ENCODE data around the gene SLFN13.
"Not testable (repeated sequence)": the region's sequence is repeated elsewhere in the genome, so short reads cannot be mapped to it uniquely, and the experiment has no call there.

Gene SLFN13

DNA sequence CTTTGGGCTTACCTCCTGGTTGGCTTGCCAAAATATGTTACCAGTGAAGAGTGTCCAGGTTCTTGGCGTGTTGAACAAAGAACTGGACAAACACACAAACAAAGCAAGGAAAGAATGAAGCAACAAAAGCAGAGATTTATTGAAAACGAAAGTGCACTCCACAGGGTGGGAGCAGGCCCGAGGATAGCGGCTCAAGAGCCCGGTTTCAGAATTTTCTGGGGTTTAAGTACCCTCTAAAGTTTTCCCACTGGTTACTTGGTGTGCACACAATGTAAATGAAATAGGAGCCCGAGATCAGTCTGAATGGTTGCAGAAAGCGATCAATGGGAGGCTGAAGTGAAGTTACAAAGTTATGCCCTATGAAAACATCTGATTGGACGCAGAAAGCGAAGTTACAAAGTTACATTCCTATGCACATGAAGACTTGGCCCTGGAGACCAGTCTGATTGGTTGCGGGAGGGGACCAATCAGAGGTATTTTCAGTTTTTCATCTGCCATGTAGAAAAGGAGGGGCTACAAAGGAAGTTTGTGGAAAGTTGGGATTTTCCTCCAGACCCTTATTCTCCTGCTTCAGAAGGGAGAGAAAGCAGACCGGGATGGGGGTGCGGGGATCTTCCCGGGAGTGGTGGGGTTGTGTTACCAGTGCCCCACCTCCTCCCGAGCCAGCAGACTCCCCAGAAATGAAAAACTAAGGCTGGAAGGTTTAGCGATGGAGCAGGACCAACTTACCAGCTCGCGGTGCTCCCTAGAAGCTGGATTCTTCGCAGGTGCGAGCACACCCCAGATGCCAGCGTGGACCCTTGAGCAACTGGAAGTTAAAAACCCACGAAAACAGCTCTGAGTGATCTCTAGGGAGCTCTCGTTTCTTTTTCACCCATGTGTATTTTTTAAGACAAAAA lies 16.1 kb downstream of the SLFN13 start, which contains the start of gene SLFN12:
TSS of gene SLFN12 (minus strand) at position 325 of the 899 bp plus-strand sequence. CDS start 9,472 bp downstream, outside the sequence.
- Histone ChIP-seq H3K9ac (ENCODE audit: low read length) (peak within 1 kb of the TSS; percentile 96), H3K27me3 (ENCODE audit: control insufficient read depth, insufficient read depth, low read length) (peaks cover 10% of the 10 kb centered on the region; the same call in 1 of the 2 replicates), H3K4me1 (ENCODE audit: control insufficient read depth, insufficient read depth, low read length) (peaks cover 49% of the 10 kb centered on the region), H3K36me3 (ENCODE audit: control insufficient read depth, insufficient read depth, low read length) (peaks cover 3% of the 10 kb centered on the region; the same call in 1 of the 2 replicates), H3K27ac (ENCODE audit: low read depth, low read length) (peak within 1 kb of the TSS; percentile 96), H3K4me3 (ENCODE audit: low read depth, low read length) (peak within 1 kb of the TSS; percentile 71), H3K9me3 (ENCODE audit: control insufficient read depth, insufficient read depth, low read depth, low read length) (no peaks in the 10 kb centered on the region)

DNA sequence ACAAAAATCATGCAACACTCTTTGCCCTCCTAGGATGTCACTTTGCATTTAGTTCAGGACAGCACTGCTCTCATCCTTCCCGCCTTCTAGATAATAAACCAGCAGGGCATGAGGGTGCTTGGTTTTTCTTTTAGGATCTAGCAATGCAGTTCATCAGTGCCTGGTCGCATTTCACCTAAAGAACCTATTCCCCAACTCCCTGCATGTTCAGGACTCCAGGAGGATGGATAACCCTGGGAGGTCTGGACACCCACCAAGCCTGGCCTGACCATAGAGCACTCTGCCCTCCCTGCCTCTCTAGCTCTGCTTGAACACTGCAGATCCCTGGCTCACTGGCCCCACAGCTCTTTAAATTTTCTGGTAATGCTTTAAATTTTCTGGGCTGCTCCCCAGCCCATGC lies 18.9 kb downstream of the SLFN13 start:
- Histone ChIP-seq H3K36me3 (ENCODE audit: control insufficient read depth, insufficient read depth, low read length) (peaks cover 7% of the 10 kb centered on the region; the same call in 1 of the 2 replicates), H3K27me3 (ENCODE audit: control insufficient read depth, insufficient read depth, low read length) (peaks cover 3% of the 10 kb centered on the region; the same call in 1 of the 2 replicates), H3K9me3 (ENCODE audit: control insufficient read depth, insufficient read depth, low read depth, low read length) (no peaks in the 10 kb centered on the region), H3K4me3 (ENCODE audit: low read depth, low read length) (peak overlapping the region; percentile 71; the same call in 1 of the 2 replicates), H3K4me1 (ENCODE audit: control insufficient read depth, insufficient read depth, low read length) (peaks cover 37% of the 10 kb centered on the region), H3K9ac (ENCODE audit: low read length) (no peak overlapping the region), H3K27ac (ENCODE audit: low read depth, low read length) (no peak overlapping the region)

DNA sequence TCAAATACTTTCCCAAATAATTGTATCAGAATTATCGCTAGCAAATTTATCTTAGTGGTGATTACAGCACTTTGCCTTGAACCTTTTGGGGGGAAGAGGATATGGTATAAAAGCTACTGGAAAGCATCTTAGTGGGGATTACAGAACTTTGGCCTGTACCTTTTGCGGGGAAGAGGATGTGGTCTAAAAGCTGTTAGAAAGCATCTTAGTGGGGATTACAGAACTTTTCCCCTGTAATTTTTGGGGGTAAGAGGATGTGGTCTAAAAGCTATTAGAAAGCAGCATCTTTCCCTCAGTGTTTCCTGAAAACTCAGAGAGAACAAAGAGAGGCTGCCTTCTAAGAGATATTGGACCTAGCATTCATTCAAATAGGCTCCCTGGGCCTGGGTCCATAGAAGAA lies 20.3 kb downstream of the SLFN13 start:
- Histone ChIP-seq H3K36me3 (ENCODE audit: control insufficient read depth, insufficient read depth, low read length) (peaks cover 10% of the 10 kb centered on the region; the same call in 1 of the 2 replicates), H3K9me3 (ENCODE audit: control insufficient read depth, insufficient read depth, low read depth, low read length) (no peaks in the 10 kb centered on the region), H3K27ac (ENCODE audit: low read depth, low read length) (no peak overlapping the region), H3K4me1 (ENCODE audit: control insufficient read depth, insufficient read depth, low read length) (peaks cover 25% of the 10 kb centered on the region), H3K9ac (ENCODE audit: low read length) (no peak overlapping the region), H3K27me3 (ENCODE audit: control insufficient read depth, insufficient read depth, low read length) (no peaks in the 10 kb centered on the region), H3K4me3 (ENCODE audit: low read depth, low read length) (no peak overlapping the region)

DNA sequence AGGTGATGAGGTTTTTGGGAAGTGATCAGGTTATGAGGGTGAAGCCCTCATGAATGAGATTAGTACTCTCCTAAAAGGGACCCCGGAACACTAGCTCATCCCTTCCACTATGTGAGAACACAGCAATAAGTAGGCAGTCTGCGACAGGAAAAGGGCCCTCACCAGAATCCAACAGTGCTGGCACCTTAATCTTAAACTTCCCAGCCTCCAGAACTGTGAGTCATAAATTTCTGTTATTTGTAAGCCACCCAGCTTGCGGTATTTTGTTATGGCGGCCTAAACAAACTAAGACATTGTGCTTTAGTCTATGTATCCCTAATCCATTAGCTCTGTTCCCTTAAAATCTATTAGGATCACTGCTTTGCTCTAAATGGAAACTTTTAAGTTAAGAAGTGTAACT lies 24.8 kb downstream of the SLFN13 start:
- Histone ChIP-seq H3K4me3 (ENCODE audit: low read depth, low read length) (no peak overlapping the region), H3K9ac (ENCODE audit: low read length) (no peak overlapping the region), H3K27me3 (ENCODE audit: control insufficient read depth, insufficient read depth, low read length) (no peaks in the 10 kb centered on the region), H3K9me3 (ENCODE audit: control insufficient read depth, insufficient read depth, low read depth, low read length) (no peaks in the 10 kb centered on the region), H3K4me1 (ENCODE audit: control insufficient read depth, insufficient read depth, low read length) (peaks cover 3% of the 10 kb centered on the region), H3K27ac (ENCODE audit: low read depth, low read length) (no peak overlapping the region), H3K36me3 (ENCODE audit: control insufficient read depth, insufficient read depth, low read length) (peaks cover 42% of the 10 kb centered on the region)

DNA sequence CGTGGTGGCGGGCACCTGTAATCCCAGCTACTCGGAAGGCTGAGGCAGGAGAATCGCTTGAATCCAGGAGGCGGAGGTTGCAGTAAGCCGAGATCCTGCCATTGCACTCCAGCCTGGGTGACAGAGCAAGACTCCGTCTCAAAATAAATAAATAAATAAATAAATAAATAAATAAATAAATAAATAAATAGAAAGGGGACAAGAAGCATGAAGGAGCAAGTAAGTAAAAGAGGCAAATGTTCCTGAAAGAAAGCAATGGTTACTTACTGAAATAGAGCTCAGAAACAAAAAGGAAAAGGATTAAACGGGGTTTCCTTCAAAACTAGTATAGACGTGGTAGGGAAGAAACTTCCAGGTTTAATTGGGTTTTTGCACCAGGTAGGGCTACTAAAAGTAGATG lies 27.5 kb downstream of the SLFN13 start:
- not testable (repeated sequence) for H3K4me3 ChIP-seq (ENCODE audit: low read depth, low read length); H3K9ac ChIP-seq (ENCODE audit: low read length); H3K9me3 ChIP-seq (ENCODE audit: control insufficient read depth, insufficient read depth, low read depth, low read length); H3K27ac ChIP-seq (ENCODE audit: low read depth, low read length); H3K27me3 ChIP-seq (ENCODE audit: control insufficient read depth, insufficient read depth, low read length); H3K4me1 ChIP-seq (ENCODE audit: control insufficient read depth, insufficient read depth, low read length)
- peaks cover 57% of the 10 kb centered on the region for H3K36me3 ChIP-seq (ENCODE audit: control insufficient read depth, insufficient read depth, low read length)

DNA sequence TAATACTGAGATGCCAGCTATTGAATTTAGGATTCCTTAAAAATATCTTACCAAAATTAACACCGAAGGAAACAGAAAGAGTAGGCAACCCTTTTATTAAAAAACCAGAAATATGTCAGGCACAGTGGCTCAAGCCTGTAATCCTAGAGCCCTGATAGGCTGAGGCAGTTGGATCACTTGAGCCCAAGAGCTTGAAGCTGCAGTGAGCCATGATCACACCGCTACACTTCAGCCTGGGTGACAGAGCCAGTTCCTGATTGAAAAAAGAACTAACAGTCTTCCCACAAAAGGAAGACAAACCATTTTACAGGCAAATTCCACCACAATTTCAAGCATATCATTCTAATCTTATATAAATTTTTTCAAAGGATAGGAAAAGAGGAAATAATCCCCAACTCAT lies 31.9 kb downstream of the SLFN13 start:
- Histone ChIP-seq H3K9ac (ENCODE audit: low read length) (no peak overlapping the region), H3K27me3 (ENCODE audit: control insufficient read depth, insufficient read depth, low read length) (no peaks in the 10 kb centered on the region), H3K27ac (ENCODE audit: low read depth, low read length) (no peak overlapping the region), H3K4me1 (ENCODE audit: control insufficient read depth, insufficient read depth, low read length) (no peaks in the 10 kb centered on the region), H3K36me3 (ENCODE audit: control insufficient read depth, insufficient read depth, low read length) (peaks cover 51% of the 10 kb centered on the region), H3K9me3 (ENCODE audit: control insufficient read depth, insufficient read depth, low read depth, low read length) (peaks cover 5% of the 10 kb centered on the region; the same call in 1 of the 2 replicates), H3K4me3 (ENCODE audit: low read depth, low read length) (no peak overlapping the region)

DNA sequence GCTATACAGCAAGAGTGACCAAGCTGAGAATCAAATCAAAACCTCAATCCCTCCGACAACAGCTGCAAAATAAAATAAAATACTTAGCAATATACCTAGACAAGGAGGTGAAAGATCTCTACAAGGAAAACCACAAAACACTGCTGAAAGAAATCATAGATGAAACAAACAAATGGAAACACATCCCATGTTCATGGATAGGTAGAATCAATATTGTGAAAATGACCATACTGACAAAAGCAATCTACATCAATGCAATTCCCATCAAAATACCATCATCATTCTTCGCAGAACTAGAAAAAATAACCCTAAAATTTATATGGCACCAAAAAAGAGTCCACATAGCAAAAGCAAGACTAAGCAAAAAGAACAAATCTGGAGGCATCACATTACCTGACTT lies 33.9 kb downstream of the SLFN13 start:
- not testable (repeated sequence) for H3K9ac ChIP-seq (ENCODE audit: low read length); H3K27ac ChIP-seq (ENCODE audit: low read depth, low read length); H3K4me3 ChIP-seq (ENCODE audit: low read depth, low read length); H3K9me3 ChIP-seq (ENCODE audit: control insufficient read depth, insufficient read depth, low read depth, low read length); H3K4me1 ChIP-seq (ENCODE audit: control insufficient read depth, insufficient read depth, low read length); H3K27me3 ChIP-seq (ENCODE audit: control insufficient read depth, insufficient read depth, low read length)
- H3K36me3 ChIP-seq (ENCODE audit: control insufficient read depth, insufficient read depth, low read length) = peaks cover 58% of the 10 kb centered on the region

DNA sequence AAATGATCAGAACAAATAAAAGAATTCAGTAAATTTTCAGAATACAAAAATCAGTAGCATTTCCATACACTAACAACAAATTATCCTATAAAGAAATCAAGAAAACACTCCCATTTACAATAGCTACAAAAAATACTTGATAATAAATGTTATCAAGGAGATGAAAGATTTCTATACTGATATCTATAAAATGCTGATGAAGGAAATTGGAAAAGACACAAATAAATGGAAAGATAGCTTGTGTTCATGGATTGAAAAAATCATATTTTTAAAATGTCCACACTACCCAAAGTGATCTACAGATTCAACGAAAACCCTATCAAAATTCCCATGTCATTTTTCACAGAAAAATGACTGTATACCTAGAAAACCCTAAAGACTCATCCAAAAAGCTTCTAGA lies 34.3 kb downstream of the SLFN13 start:
- Histone ChIP-seq H3K27ac (ENCODE audit: low read depth, low read length) (no peak overlapping the region), H3K36me3 (ENCODE audit: control insufficient read depth, insufficient read depth, low read length) (peaks cover 57% of the 10 kb centered on the region), H3K27me3 (ENCODE audit: control insufficient read depth, insufficient read depth, low read length) (no peaks in the 10 kb centered on the region), H3K9ac (ENCODE audit: low read length) (no peak overlapping the region), H3K4me1 (ENCODE audit: control insufficient read depth, insufficient read depth, low read length) (no peaks in the 10 kb centered on the region), H3K4me3 (ENCODE audit: low read depth, low read length) (no peak overlapping the region), H3K9me3 (ENCODE audit: control insufficient read depth, insufficient read depth, low read depth, low read length) (peaks cover 5% of the 10 kb centered on the region; the same call in 1 of the 2 replicates)

DNA sequence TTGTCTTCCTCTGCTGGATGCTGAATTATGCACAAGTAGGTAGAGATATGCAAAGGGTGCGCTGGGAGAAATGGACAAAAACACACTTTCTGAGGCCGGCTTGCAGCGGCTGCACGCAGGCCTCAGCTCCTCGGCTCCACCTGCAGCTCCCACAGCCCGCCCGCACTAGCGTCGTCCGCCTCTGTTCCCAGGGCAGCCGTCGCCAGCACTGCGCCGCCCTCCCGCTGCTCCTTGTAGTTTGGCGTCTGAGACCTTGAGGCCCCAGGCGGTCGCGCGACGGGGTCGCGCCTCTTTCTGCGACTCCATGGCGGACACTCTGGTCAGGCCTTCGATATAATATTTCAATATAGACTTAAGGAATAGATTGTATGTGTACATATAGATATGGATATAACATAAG lies 41.0 kb downstream of the SLFN13 start:
- no peaks in the 10 kb centered on the region for H3K4me1 ChIP-seq (ENCODE audit: control insufficient read depth, insufficient read depth, low read length)
- H3K9me3 ChIP-seq (ENCODE audit: control insufficient read depth, insufficient read depth, low read depth, low read length) = no peaks in the 10 kb centered on the region
- no peak overlapping the region for H3K27ac ChIP-seq (ENCODE audit: low read depth, low read length)
- H3K9ac ChIP-seq (ENCODE audit: low read length) = no peak overlapping the region
- H3K4me3 ChIP-seq (ENCODE audit: low read depth, low read length) = no peak overlapping the region
- H3K27me3 ChIP-seq (ENCODE audit: control insufficient read depth, insufficient read depth, low read length) = no peaks in the 10 kb centered on the region
- H3K36me3 ChIP-seq (ENCODE audit: control insufficient read depth, insufficient read depth, low read length) = peaks cover 50% of the 10 kb centered on the region

DNA sequence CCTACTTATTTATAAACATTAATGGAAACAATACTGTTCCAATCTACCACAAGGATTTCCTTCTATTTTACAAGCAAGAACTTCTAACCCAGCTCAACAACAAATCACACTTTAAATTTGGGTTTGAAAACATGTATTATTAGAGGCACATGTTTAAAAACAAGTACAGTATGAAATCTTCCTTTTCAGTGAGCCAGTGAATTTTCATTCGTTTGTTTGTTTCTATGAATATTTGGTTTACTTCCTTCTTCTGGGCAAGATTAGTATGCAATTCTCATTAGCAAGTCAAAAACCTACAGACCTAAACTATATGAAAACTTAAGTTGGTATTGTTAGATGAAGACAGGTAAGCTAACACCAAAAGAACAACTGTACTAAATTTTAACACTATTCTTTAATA lies 42.0 kb downstream of the SLFN13 start:
- H3K27me3 ChIP-seq (ENCODE audit: control insufficient read depth, insufficient read depth, low read length) = no peaks in the 10 kb centered on the region
- H3K36me3 ChIP-seq (ENCODE audit: control insufficient read depth, insufficient read depth, low read length) = peaks cover 45% of the 10 kb centered on the region
- H3K27ac ChIP-seq (ENCODE audit: low read depth, low read length) = no peak overlapping the region
- H3K9me3 ChIP-seq (ENCODE audit: control insufficient read depth, insufficient read depth, low read depth, low read length) = no peaks in the 10 kb centered on the region
- no peak overlapping the region for H3K9ac ChIP-seq (ENCODE audit: low read length)
- H3K4me1 ChIP-seq (ENCODE audit: control insufficient read depth, insufficient read depth, low read length) = no peaks in the 10 kb centered on the region
- H3K4me3 ChIP-seq (ENCODE audit: low read depth, low read length) = no peak overlapping the region

DNA sequence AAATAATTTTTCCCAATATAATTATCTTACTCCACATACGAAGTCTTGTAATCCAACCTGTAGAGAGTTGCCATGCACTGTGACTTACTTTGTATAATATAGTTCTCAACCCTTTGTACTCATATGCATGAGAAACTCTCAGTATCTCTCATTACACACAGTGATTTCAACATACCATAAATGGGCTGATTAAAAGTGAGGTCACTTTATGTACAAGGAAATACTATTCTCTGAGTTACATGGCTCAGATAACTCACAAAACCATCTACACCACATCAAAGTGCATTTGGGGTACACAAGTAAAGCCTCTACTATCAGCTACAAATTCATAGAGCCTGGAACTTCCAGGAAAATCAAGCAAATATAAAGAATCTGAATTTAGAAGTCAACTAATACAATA lies 44.2 kb downstream of the SLFN13 start:
- H3K9ac ChIP-seq (ENCODE audit: low read length) = no peak overlapping the region
- no peak overlapping the region for H3K4me3 ChIP-seq (ENCODE audit: low read depth, low read length)
- H3K27me3 ChIP-seq (ENCODE audit: control insufficient read depth, insufficient read depth, low read length) = no peaks in the 10 kb centered on the region
- no peaks in the 10 kb centered on the region for H3K4me1 ChIP-seq (ENCODE audit: control insufficient read depth, insufficient read depth, low read length)
- no peak overlapping the region for H3K27ac ChIP-seq (ENCODE audit: low read depth, low read length)
- H3K36me3 ChIP-seq (ENCODE audit: control insufficient read depth, insufficient read depth, low read length) = peaks cover 23% of the 10 kb centered on the region
- H3K9me3 ChIP-seq (ENCODE audit: control insufficient read depth, insufficient read depth, low read depth, low read length) = no peaks in the 10 kb centered on the region
